Panc1 (cell line): ENCODE data around the gene PSEN2.

Source experiments
- CTCF ChIP-seq: fragments of 450-650 bp; IDR thresholded peaks from 2 replicates; pipeline ENCODE4 v1.5.1; 2017; ENCODE audit warnings: mild to moderate bottlenecking
- REST ChIP-seq, 2 experiments: IDR thresholded peaks; 2 replicates each; pipeline ENCODE4 v1.6.1; 2011 to 2012; ENCODE audit warnings: low read depth in 2 of 2, control low read depth in 1 of 2, low read length in 1 of 2, mild to moderate bottlenecking in 1 of 2, moderate library complexity in 1 of 2; ENCODE audit not compliant: insufficient read depth in 1 of 2

- no peak for TF ChIP-seq CTCF
- no peak for TF ChIP-seq REST (IDR thresholded peaks at IDR 0.05; ENCODE audit: insufficient read depth in 1 of 2, low read depth in 2 of 2, low read length in 1 of 2)
Measured at GRCh38 chr1:226945106-226945857, 74.9 kb downstream of the PSEN2 start.
